HepG2 (cell line): Measurements from ENCODE around the gene GDF15. TPM values are rescaled to one million over a fixed set of nuclear protein-coding genes. Genes with fewer than 3 reads are reported as not detected.

Experiments
- ATAD3A ChIP-seq: sonication (generic); formaldehyde crosslinking; IDR thresholded peaks from 2 replicates; pipeline ENCODE4 v1.4.0; 2020; ENCODE audit warnings: missing genetic modification reagents
- BCLAF1 ChIP-seq: fragments of 450-650 bp; IDR thresholded peaks from 2 replicates; pipeline ENCODE4 v1.6.1; 2017; ENCODE audit warnings: mild to moderate bottlenecking
- CREB1 ChIP-seq, 2 experiments: fragments of 450-650 bp in 1 of 2; IDR thresholded peaks; 2 replicates each; pipeline ENCODE4 v1.6.1; 2016 to 2017; ENCODE audit warnings: control low read depth in 1 of 2, mild to moderate bottlenecking in 1 of 2, missing compliant biosample characterization in 1 of 2, missing genetic modification characterization in 1 of 2
- ELF4 ChIP-seq: sonication (generic); formaldehyde crosslinking; IDR thresholded peaks from 2 replicates; pipeline ENCODE4 v1.5.0; 2020; ENCODE audit warnings: missing genetic modification reagents, mild to moderate bottlenecking, moderate library complexity, borderline replicate concordance
- FLYWCH1 ChIP-seq: sonication (generic); formaldehyde crosslinking; IDR thresholded peaks from 2 replicates; pipeline ENCODE4 v1.8.1; 2023; ENCODE audit warnings: mild to moderate bottlenecking, missing genetic modification reagents
- FOXK1 ChIP-seq: sonication (generic); formaldehyde crosslinking; IDR thresholded peaks from 2 replicates; pipeline ENCODE4 v1.4.0; 2020; ENCODE audit warnings: low read depth, missing genetic modification reagents, borderline replicate concordance
- GABPB1 ChIP-seq: IDR thresholded peaks from 2 replicates; pipeline ENCODE4 v1.6.1; 2016; ENCODE audit warnings: mild to moderate bottlenecking, missing genetic modification reagents, moderate library complexity, missing compliant biosample characterization
- HNRNPH1 ChIP-seq: fragments of 200-400 bp; formaldehyde crosslinking; optimal IDR thresholded peaks from 2 replicates; pipeline ENCODE3; 2017; ENCODE audit warnings: mild to moderate bottlenecking, low read depth, low read length
- HOXA7 ChIP-seq: sonication (generic); formaldehyde crosslinking; IDR thresholded peaks from 2 replicates; pipeline ENCODE4 v1.8.1; 2022; ENCODE audit warnings: mild to moderate bottlenecking, missing genetic modification reagents, moderate library complexity
- MED1 ChIP-seq: sonication (generic); formaldehyde crosslinking; IDR thresholded peaks from 2 replicates; pipeline ENCODE4 v1.4.0; 2020; ENCODE audit warnings: missing genetic modification reagents
- MEF2D ChIP-seq: sonication (generic); formaldehyde crosslinking; IDR thresholded peaks from 2 replicates; pipeline ENCODE4 v1.5.1; 2020; ENCODE audit warnings: mild to moderate bottlenecking, missing genetic modification reagents
- NR2F2 ChIP-seq: IDR thresholded peaks from 2 replicates; pipeline ENCODE4 v1.6.1; 2012; ENCODE audit warnings: low read depth, inconsistent platforms, borderline replicate concordance
- PAWR ChIP-seq: sonication (generic); formaldehyde crosslinking; IDR thresholded peaks from 2 replicates; pipeline ENCODE4 v1.4.0; 2020; ENCODE audit warnings: missing genetic modification reagents, mild to moderate bottlenecking, borderline replicate concordance
- RARG ChIP-seq: sonication (generic); formaldehyde crosslinking; IDR thresholded peaks from 2 replicates; pipeline ENCODE4 v1.4.0; 2020; ENCODE audit warnings: low read depth, mild to moderate bottlenecking, missing genetic modification reagents
- RFX1 ChIP-seq: fragments of 450-650 bp; IDR thresholded peaks from 2 replicates; pipeline ENCODE4 v1.6.1; 2017
- SAFB2 ChIP-seq: sonication (generic); formaldehyde crosslinking; IDR thresholded peaks from 2 replicates; pipeline ENCODE4 v1.5.1; 2020; ENCODE audit warnings: missing genetic modification reagents, low read depth, mild to moderate bottlenecking, borderline replicate concordance
- SRSF4 ChIP-seq: fragments of 200-400 bp; formaldehyde crosslinking; IDR thresholded peaks from one replicate; pipeline ENCODE4 v1.6.1; 2018; ENCODE audit warnings: mild to moderate bottlenecking, low read depth, low read length, moderate library complexity; ENCODE audit not compliant: poor library complexity, severe bottlenecking
- ZNF274 ChIP-seq: sonication (generic); formaldehyde crosslinking; IDR thresholded peaks from 2 replicates; pipeline ENCODE4 v1.5.1; 2020; ENCODE audit warnings: mild to moderate bottlenecking, missing genetic modification reagents
- ZNF333 ChIP-seq: sonication (generic); formaldehyde crosslinking; IDR thresholded peaks from 2 replicates; pipeline ENCODE4 v1.4.0; 2020; ENCODE audit warnings: mild to moderate bottlenecking, missing genetic modification reagents, borderline replicate concordance
- ZNF431 ChIP-seq: sonication (generic); formaldehyde crosslinking; IDR thresholded peaks from 2 replicates; pipeline ENCODE4 v1.9.0; 2022; ENCODE audit warnings: missing genetic modification reagents, low read depth, mild to moderate bottlenecking, borderline replicate concordance
- ZNF567 ChIP-seq: sonication (generic); formaldehyde crosslinking; IDR thresholded peaks from 2 replicates; pipeline ENCODE4 v1.8.1; 2023; ENCODE audit warnings: mild to moderate bottlenecking, missing genetic modification reagents, borderline replicate concordance
- ZNF644 ChIP-seq: IDR thresholded peaks from 2 replicates; pipeline ENCODE4 v1.6.1; 2016; ENCODE audit warnings: low read depth
- ZNF772 ChIP-seq: sonication (generic); formaldehyde crosslinking; IDR thresholded peaks from 2 replicates; pipeline ENCODE4 v1.5.0; 2020; ENCODE audit warnings: mild to moderate bottlenecking, missing genetic modification reagents
- ZNF780A ChIP-seq: sonication (generic); formaldehyde crosslinking; IDR thresholded peaks from 2 replicates; pipeline ENCODE4 v1.8.0; 2022; ENCODE audit warnings: mild to moderate bottlenecking, missing genetic modification reagents, moderate library complexity
- ZNF782 ChIP-seq: sonication (generic); formaldehyde crosslinking; IDR thresholded peaks from 2 replicates; pipeline ENCODE4 v1.4.0; 2020; ENCODE audit warnings: missing genetic modification reagents, mild to moderate bottlenecking, borderline replicate concordance
- ZZZ3 ChIP-seq: sonication (generic); formaldehyde crosslinking; IDR thresholded peaks from 2 replicates; pipeline ENCODE4 v1.4.0; 2020; ENCODE audit warnings: missing genetic modification reagents, mild to moderate bottlenecking, borderline replicate concordance
- polyA plus RNA-seq, 8 experiments: library from polyadenylated mRNA; depleted of rRNA in 3 of 8; stranded (reverse) in 7 of 8; unstranded in 1 of 8; fragments of >200 nt; fragmentation: Illumina TruSeq in 4 of 8; extraction: Trizol in 4 of 8; gene quantifications; 2 replicates each; pipeline versions ENCODE4 v1.2.1 to v1.2.3, GENCODE V29; 2011 to 2016; ENCODE audit warnings: low read depth in 4 of 8, missing spikeins in 1 of 8, mixed read lengths in 1 of 8; ENCODE audit not compliant: insufficient read depth in 1 of 8
- total RNA-seq, 5 experiments: library from RNA; depleted of rRNA; stranded (reverse); fragments of >200 nt; fragmentation: Illumina TruSeq; extraction: Trizol; gene quantifications; 2 replicates each; pipeline ENCODE4 v1.2.3, GENCODE V29; 2016; ENCODE audit warnings: low read depth in 1 of 5
- TF ChIP-seq, protein P1 (sequence below): sonication (generic); formaldehyde crosslinking; IDR thresholded peaks from 2 replicates; pipeline ENCODE4 v1.8.0; 2022; ENCODE audit warnings: mild to moderate bottlenecking, missing genetic modification reagents, moderate library complexity
- TF ChIP-seq, protein P2 (sequence below): IDR thresholded peaks from 2 replicates; pipeline ENCODE4 v1.6.1; 2016; ENCODE audit warnings: mild to moderate bottlenecking, missing biosample characterization, missing genetic modification reagents

The GDF15 gene
- total and polyA plus RNA-seq, 2 of the 13 experiments (the other 11 are each of a cell fraction or from before 2014, with no cell fraction given), result 146 to 422 TPM

DNA sequence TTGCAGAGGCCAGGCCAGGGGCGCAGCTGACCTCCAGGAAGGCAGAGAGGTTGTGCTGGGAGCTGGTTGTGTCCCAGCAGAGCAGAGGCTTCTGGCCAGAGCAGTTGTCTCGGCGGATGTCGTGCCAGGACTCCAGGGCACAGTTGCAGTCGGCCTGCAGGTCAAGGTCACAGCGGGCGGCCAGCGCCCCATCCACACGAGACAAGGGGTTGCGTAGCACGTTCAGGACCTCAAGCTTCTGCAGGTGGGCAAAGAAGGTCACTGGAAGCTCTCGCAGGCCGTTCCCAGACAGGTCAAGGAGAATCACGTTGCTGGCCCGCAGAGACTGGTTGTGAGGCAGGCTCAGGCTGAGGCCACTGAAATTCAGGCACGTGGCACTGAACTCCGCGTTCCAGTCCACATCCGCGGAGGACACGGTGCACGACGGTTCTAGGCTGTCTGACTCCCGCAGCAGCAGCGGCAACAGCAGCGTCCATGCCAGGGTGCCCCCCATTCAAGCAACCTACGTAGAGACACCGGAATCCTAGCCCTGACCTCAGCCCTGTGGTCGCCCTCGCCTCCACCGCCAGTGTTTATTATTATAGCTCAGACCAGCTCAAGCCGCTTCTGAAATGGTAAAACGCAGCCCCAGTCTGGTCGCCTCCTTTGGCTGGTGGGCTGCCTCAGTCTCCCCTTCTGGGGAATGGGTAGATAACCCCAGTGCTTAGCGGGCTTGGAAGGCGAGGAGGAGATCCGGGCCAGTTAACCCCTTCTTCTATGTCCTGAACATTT lies 10.7 kb downstream of the GDF15 start (continued):
- TF ChIP-seq, protein P1, sequence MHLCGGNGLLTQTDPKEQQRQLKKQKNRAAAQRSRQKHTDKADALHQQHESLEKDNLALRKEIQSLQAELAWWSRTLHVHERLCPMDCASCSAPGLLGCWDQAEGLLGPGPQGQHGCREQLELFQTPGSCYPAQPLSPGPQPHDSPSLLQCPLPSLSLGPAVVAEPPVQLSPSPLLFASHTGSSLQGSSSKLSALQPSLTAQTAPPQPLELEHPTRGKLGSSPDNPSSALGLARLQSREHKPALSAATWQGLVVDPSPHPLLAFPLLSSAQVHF, result no peak
- TF ChIP-seq ZNF772 (no peak), ZNF782 (CRISPR knock-in tag) (0 out of 2 replicates have a peak, but pooled peaks have one; percentile 22), GABPB1 (CRISPR knock-in tag) (peak; percentile 63; the same call in 1 of the 2 replicates), HOXA7 (CRISPR knock-in tag) (no peak), NR2F2 (no peak), SAFB2 (CRISPR knock-in tag) (no peak), ZZZ3 (CRISPR knock-in tag) (no peak), CREB1 (IDR thresholded peaks at IDR 0.05) (no peak), CREB1 (CRISPR knock-in tag; IDR thresholded peaks at IDR 0.05) (no peak), RFX1 (peak; percentile 37; the same call in 1 of the 2 replicates), ZNF274 (CRISPR knock-in tag) (no peak; the same call in 1 of the 2 replicates), ELF4 (CRISPR knock-in tag) (no peak), ZNF780A (no peak), RARG (CRISPR knock-in tag) (no peak), FLYWCH1 (CRISPR knock-in tag) (0 out of 2 replicates have a peak, but pooled peaks have one; percentile 45), HNRNPH1 (no peak), FOXK1 (CRISPR knock-in tag) (no peak), ATAD3A (CRISPR knock-in tag) (no peak), MED1 (CRISPR knock-in tag) (no peak), ZNF567 (CRISPR knock-in tag) (0 out of 2 replicates have a peak, but pooled peaks have one; percentile 36), MEF2D (CRISPR knock-in tag) (no peak), ZNF431 (CRISPR knock-in tag) (no peak), BCLAF1 (no peak), SRSF4 (no peak), PAWR (CRISPR knock-in tag) (no peak), ZNF333 (CRISPR knock-in tag) (no peak), ZNF644 (CRISPR knock-in tag) (no peak)
- TF ChIP-seq, protein P2, sequence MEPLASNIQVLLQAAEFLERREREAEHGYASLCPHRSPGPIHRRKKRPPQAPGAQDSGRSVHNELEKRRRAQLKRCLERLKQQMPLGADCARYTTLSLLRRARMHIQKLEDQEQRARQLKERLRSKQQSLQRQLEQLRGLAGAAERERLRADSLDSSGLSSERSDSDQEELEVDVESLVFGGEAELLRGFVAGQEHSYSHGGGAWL (CRISPR knock-in tag), result peak; percentile 30; the same call in 1 of the 2 replicates
